CD8-positive, alpha-beta memory T cell (primary cell): Measurements from ENCODE around the gene PIH1D2. TPM values are rescaled to one million over a fixed set of nuclear protein-coding genes. Genes with fewer than 3 reads are reported as not detected.
A peak's percentile ranks its signal among the peaks of the same experiment; 100 is the strongest.

Experiments used
- CTCF ChIA-PET: fragments of 350-600 bp; sonication (Branson Sonifier 250); formaldehyde crosslinking; loops from one replicate; lab custom pipeline; 2021; ENCODE audit warnings: antibody characterized with exemption; lab: Charles Lee
- POLR2A ChIA-PET: fragments of 350-600 bp; sonication (Branson Sonifier 250); formaldehyde crosslinking; loops from one replicate; lab custom pipeline; 2021; ENCODE audit warnings: antibody characterized with exemption; lab: Charles Lee
- DNase-seq, 5 donors: peaks; one replicate each; pipeline versions ENCODE4 v3.0.0 to v3.0.0-alpha.2; 2020 to 2022; ENCODE audit warnings: mixed read lengths in 1 of 5
- H3K27ac ChIP-seq: one replicate; pipeline ENCODE4 v1.7.0; 2013; ENCODE audit warnings: low read depth, mild to moderate bottlenecking, low read length, moderate library complexity
- H3K27me3 ChIP-seq: 2 replicates; pipeline ENCODE4 v1.7.0; 2013; ENCODE audit warnings: low read length, mild to moderate bottlenecking; ENCODE audit not compliant: insufficient read depth, poor library complexity, severe bottlenecking
- H3K36me3 ChIP-seq: 2 replicates; pipeline ENCODE4 v1.7.0; 2013; ENCODE audit warnings: mild to moderate bottlenecking, low read length, moderate library complexity; ENCODE audit not compliant: insufficient read depth
- H3K4me1 ChIP-seq: 2 replicates; pipeline ENCODE4 v1.7.0; 2013; ENCODE audit warnings: mild to moderate bottlenecking, low read length, moderate library complexity; ENCODE audit not compliant: insufficient read depth
- H3K4me3 ChIP-seq: 2 replicates; pipeline ENCODE4 v1.7.0; 2013; ENCODE audit warnings: mild to moderate bottlenecking, low read length
- H3K9me3 ChIP-seq: 2 replicates; pipeline ENCODE4 v1.7.0; 2013; ENCODE audit warnings: mild to moderate bottlenecking, low read length
- H3K27ac Mint-ChIP-seq, 8 donors: one replicate each; pipeline ENCODE4 v1.8.0; 2020 to 2021; ENCODE audit warnings: mixed read lengths in 8 of 8, mild to moderate bottlenecking in 6 of 8, inconsistent platforms in 3 of 8, moderate library complexity in 3 of 8
- H3K27me3 Mint-ChIP-seq, 2 donors: one replicate each; pipeline ENCODE4 v1.8.0; 2020 to 2021; ENCODE audit warnings: mixed read lengths in 2 of 2, mild to moderate bottlenecking in 1 of 2, moderate library complexity in 1 of 2
- H3K36me3 Mint-ChIP-seq, 3 donors: one replicate each; pipeline ENCODE4 v1.8.0; 2020 to 2021; ENCODE audit warnings: mixed read lengths in 3 of 3, inconsistent platforms in 1 of 3, mild to moderate bottlenecking in 1 of 3
- H3K4me1 Mint-ChIP-seq, 3 donors: one replicate each; pipeline ENCODE4 v1.8.0; 2020 to 2021; ENCODE audit warnings: mixed read lengths in 3 of 3, inconsistent platforms in 1 of 3, mild to moderate bottlenecking in 1 of 3
- H3K4me3 Mint-ChIP-seq, 7 donors: one replicate each; pipeline ENCODE4 v1.8.0; 2020 to 2021; ENCODE audit warnings: mixed read lengths in 7 of 7, mild to moderate bottlenecking in 6 of 7, moderate library complexity in 4 of 7, inconsistent platforms in 2 of 7
- H3K9me3 Mint-ChIP-seq, 5 donors: one replicate each; pipeline ENCODE4 v1.8.0; 2020 to 2022; ENCODE audit warnings: mixed read lengths in 5 of 5, mild to moderate bottlenecking in 3 of 5, moderate library complexity in 2 of 5, inconsistent platforms in 1 of 5
- polyA plus RNA-seq: library from polyadenylated mRNA; unstranded; fragments of 300-500 nt; fragmentation: Illumina TruSeq; gene quantifications from one replicate; pipeline ENCODE4 v1.2.3, GENCODE V29; 2021
- total RNA-seq, 2 experiments: library from RNA; stranded (reverse); gene quantifications; one replicate each; pipeline ENCODE4 v1.2.3, GENCODE V29; 2021

PIH1D2 gene
- total RNA-seq (under 1 TPM; 0.38 to 0.57 TPM), polyA plus RNA-seq (not detected)

- H3K4me1 ChIP-seq = peaks cover 14% of the 10 kb centered on the region
- Mint-ChIP-seq H3K4me1 (peaks cover 33 to 39% (median 35%) of the 10 kb centered on the region in 3 donors), H3K27me3 (peaks cover 8 to 21% of the 10 kb centered on the region in 2 donors), H3K36me3 (peaks cover 0 to 34% (median 11%) of the 10 kb centered on the region in 3 donors), H3K9me3 (no peaks in the 10 kb centered on the region), H3K4me3 (peak within 1 kb of the TSS; percentile 80 to 99 (median 95)), H3K27ac (peak within 1 kb of the TSS; percentile 85 to 99 (median 94))
- ChIA-PET POLR2A (interaction anchor here (0.6 to 1.4 kb wide), 2 partner anchors 12 to 121 kb away, joined by 3 to 7 read pairs; partner anchors contain the start of genes SDHD and TIMM8B), CTCF (interaction anchor here (0.9 kb wide), 1 partner anchor 13 kb away, joined by 3 read pairs; the partner anchor contains the start of genes SDHD and TIMM8B)
- no peaks in the 10 kb centered on the region for H3K9me3 ChIP-seq
- peak within 1 kb of the TSS; percentile 98 for H3K4me3 ChIP-seq
- H3K36me3 ChIP-seq = peaks cover 4% of the 10 kb centered on the region
- peak within 1 kb of the TSS; percentile 89 for H3K27ac ChIP-seq
- no peaks in the 10 kb centered on the region for H3K27me3 ChIP-seq
- DNase-seq = peak; percentile 61 to 91 (median 82)
Observed at GRCh38 chr11:112073941-112074811, at the start of gene PIH1D2, which contains the start of gene NKAPD1. Gene PIH1D2, minus strand, starts transcription at chr11:112074017. Its CDS starts 843 bp downstream, at chr11:112073174. Gene NKAPD1, plus strand, starts transcription at chr11:112074299. Its CDS starts 1,276 bp downstream, at chr11:112075575.

GRCh38 chr11:112123129-112123528 lies 49.3 kb upstream of the PIH1D2 start:
- H3K4me1 ChIP-seq = no peaks in the 10 kb centered on the region
- Mint-ChIP-seq H3K36me3 (peaks cover 3 to 4% (median 3%) of the 10 kb centered on the region in 3 donors), H3K4me3 (no peak overlapping the region), H3K27me3 (no peaks in the 10 kb centered on the region), H3K27ac (no peak overlapping the region), H3K4me1 (no peaks in the 10 kb centered on the region), H3K9me3 (no peaks in the 10 kb centered on the region)
- CTCF ChIA-PET = interaction anchor here (4.1 kb wide), 1 partner anchor 10 kb away, joined by 19 read pairs; no protein-coding TSS in a partner anchor
- no peaks in the 10 kb centered on the region for H3K36me3 ChIP-seq
- no peaks in the 10 kb centered on the region for H3K9me3 ChIP-seq
- POLR2A ChIA-PET = no interaction called here
- H3K4me3 ChIP-seq = no peak overlapping the region
- DNase-seq = no peak
- no peaks in the 10 kb centered on the region for H3K27me3 ChIP-seq
- no peak overlapping the region for H3K27ac ChIP-seq

- POLR2A ChIA-PET = no interaction called here
Observed at GRCh38 chr11:112121981-112122615, 48.3 kb upstream of the PIH1D2 start.

GRCh38 chr11:112118176-112118575 lies 44.4 kb upstream of the PIH1D2 start:
- Histone ChIP-seq H3K9me3 (no peaks in the 10 kb centered on the region), H3K27me3 (no peaks in the 10 kb centered on the region), H3K4me3 (no peak overlapping the region), H3K27ac (no peak overlapping the region), H3K36me3 (no peaks in the 10 kb centered on the region), H3K4me1 (no peaks in the 10 kb centered on the region)
- POLR2A ChIA-PET = no interaction called here
- H3K4me1 Mint-ChIP-seq = peaks cover 3 to 6% (median 6%) of the 10 kb centered on the region in 3 donors
- H3K27me3 Mint-ChIP-seq = peaks cover 0 to 3% of the 10 kb centered on the region in 2 donors
- peaks cover 0 to 5% (median 2%) of the 10 kb centered on the region in 3 donors for H3K36me3 Mint-ChIP-seq
- H3K4me3 Mint-ChIP-seq = no peak overlapping the region
- CTCF ChIA-PET = no interaction called here
- DNase-seq = no peak
- no peak overlapping the region for H3K27ac Mint-ChIP-seq
- no peaks in the 10 kb centered on the region for H3K9me3 Mint-ChIP-seq

More at GRCh38 chr11:112121981-112122615, 48.3 kb upstream of the PIH1D2 start:
- H3K4me3 Mint-ChIP-seq = no peak overlapping the region
- no peaks in the 10 kb centered on the region for H3K36me3 ChIP-seq
- no peak for DNase-seq
- no peaks in the 10 kb centered on the region for H3K27me3 ChIP-seq
- H3K27me3 Mint-ChIP-seq = no peaks in the 10 kb centered on the region
- no peak overlapping the region for H3K27ac Mint-ChIP-seq
- no peaks in the 10 kb centered on the region for H3K9me3 Mint-ChIP-seq
- no peaks in the 10 kb centered on the region for H3K9me3 ChIP-seq
- no peaks in the 10 kb centered on the region for H3K4me1 Mint-ChIP-seq
- H3K4me1 ChIP-seq = no peaks in the 10 kb centered on the region
- CTCF ChIA-PET = interaction anchor here (4.1 kb wide), 1 partner anchor 8 kb away, joined by 19 read pairs; no protein-coding TSS in a partner anchor
- no peak overlapping the region for H3K27ac ChIP-seq
- no peak overlapping the region for H3K4me3 ChIP-seq
- peaks cover 1 to 4% (median 3%) of the 10 kb centered on the region in 3 donors for H3K36me3 Mint-ChIP-seq

- DNase-seq = no peak
- CTCF ChIA-PET = interaction anchor here (3.2 kb wide), 1 partner anchor 8 kb away, joined by 19 read pairs; no protein-coding TSS in a partner anchor
- POLR2A ChIA-PET = no interaction called here
Observed at GRCh38 chr11:112115386-112115785, 41.6 kb upstream of the PIH1D2 start.

GRCh38 chr11:112114460-112114859 lies 40.6 kb upstream of the PIH1D2 start:
- Histone ChIP-seq H3K4me3 (no peak overlapping the region), H3K9me3 (no peaks in the 10 kb centered on the region), H3K27me3 (no peaks in the 10 kb centered on the region), H3K27ac (no peak overlapping the region), H3K4me1 (no peaks in the 10 kb centered on the region), H3K36me3 (no peaks in the 10 kb centered on the region)
- Mint-ChIP-seq H3K4me3 (no peak overlapping the region), H3K4me1 (peaks cover 3 to 6% (median 6%) of the 10 kb centered on the region in 3 donors), H3K9me3 (no peaks in the 10 kb centered on the region), H3K36me3 (peaks cover 0 to 5% (median 2%) of the 10 kb centered on the region in 3 donors), H3K27me3 (peaks cover 0 to 3% of the 10 kb centered on the region in 2 donors), H3K27ac (no peak overlapping the region)
- no peak for DNase-seq
- ChIA-PET POLR2A (no interaction called here), CTCF (interaction anchor here (0.8 to 3.2 kb wide), 9 partner anchors 8 to 186 kb away, joined by 3 to 19 read pairs (median 5); partner anchors contain the start of genes SDHD and TIMM8B)

More at GRCh38 chr11:112115386-112115785, 41.6 kb upstream of the PIH1D2 start:
- Mint-ChIP-seq H3K4me1 (peaks cover 3 to 6% (median 6%) of the 10 kb centered on the region in 3 donors), H3K27me3 (peaks cover 0 to 3% of the 10 kb centered on the region in 2 donors), H3K9me3 (no peaks in the 10 kb centered on the region), H3K36me3 (peaks cover 0 to 5% (median 2%) of the 10 kb centered on the region in 3 donors), H3K4me3 (no peak overlapping the region), H3K27ac (no peak overlapping the region)
- H3K9me3 ChIP-seq = no peaks in the 10 kb centered on the region
- H3K27me3 ChIP-seq = no peaks in the 10 kb centered on the region
- no peak overlapping the region for H3K27ac ChIP-seq
- no peak overlapping the region for H3K4me3 ChIP-seq
- H3K4me1 ChIP-seq = no peaks in the 10 kb centered on the region
- no peaks in the 10 kb centered on the region for H3K36me3 ChIP-seq

GRCh38 chr11:112113539-112114457 lies 40.0 kb upstream of the PIH1D2 start:
- ChIA-PET CTCF (interaction anchor here (0.7 to 3.2 kb wide), 15 partner anchors 9 to 431 kb away, joined by 3 to 19 read pairs (median 4); partner anchors contain the start of genes SDHD and TIMM8B), POLR2A (no interaction called here)
- Histone ChIP-seq H3K4me1 (no peaks in the 10 kb centered on the region), H3K27ac (no peak overlapping the region), H3K36me3 (no peaks in the 10 kb centered on the region), H3K4me3 (no peak overlapping the region), H3K9me3 (no peaks in the 10 kb centered on the region), H3K27me3 (no peaks in the 10 kb centered on the region)
- Mint-ChIP-seq H3K4me3 (no peak overlapping the region), H3K36me3 (peaks cover 0 to 4% (median 2%) of the 10 kb centered on the region in 3 donors), H3K27ac (no peak overlapping the region), H3K27me3 (peaks cover 0 to 3% of the 10 kb centered on the region in 2 donors), H3K4me1 (peaks cover 3 to 6% (median 6%) of the 10 kb centered on the region in 3 donors), H3K9me3 (no peaks in the 10 kb centered on the region)
- peak in 2 of 5 donors; percentile 33 to 41 for DNase-seq
